Measurements from ENCODE around the gene SC5D.

The SC5D gene

GRCh38 chr11:121329781-121330395 lies 37.3 kb downstream of the SC5D start:
- DNase-seq: no peak

GRCh38 chr11:121330614-121331435 lies 38.3 kb downstream of the SC5D start:
- no peak for DNase-seq

DNA sequence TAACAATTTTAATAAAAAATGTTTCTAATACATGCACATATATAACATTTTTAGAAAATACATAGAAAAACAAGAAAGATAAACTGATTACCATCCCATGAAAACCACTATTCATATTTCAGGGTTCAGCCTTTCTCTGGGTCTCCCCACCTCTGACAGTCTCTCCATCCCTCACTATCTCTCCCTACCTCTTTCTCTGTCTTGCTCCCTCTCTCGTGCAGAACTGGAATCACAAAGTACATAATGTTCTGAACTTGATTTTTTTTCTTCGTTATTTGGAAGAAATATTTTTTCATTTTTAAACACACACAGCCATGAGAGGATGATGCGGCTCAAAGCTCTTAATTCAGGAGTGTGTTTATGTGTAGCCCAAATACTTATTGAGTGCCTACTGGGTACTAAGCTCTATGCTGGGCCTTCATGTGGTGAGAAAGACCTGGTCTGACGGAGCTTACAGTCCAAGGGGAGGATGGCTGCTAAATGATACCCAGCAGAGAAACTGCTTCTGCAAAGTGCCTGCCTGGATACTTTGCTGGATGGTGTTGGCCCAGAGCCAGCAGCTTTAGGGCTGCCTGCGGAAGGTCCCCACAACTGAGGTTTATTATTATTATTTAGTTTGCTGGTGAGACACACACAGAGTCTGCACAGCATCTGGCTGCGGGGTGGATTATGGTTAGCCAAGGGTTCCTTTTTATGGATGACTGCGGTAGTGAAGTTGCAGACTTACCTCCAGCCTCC lies 42.6 kb downstream of the SC5D start:
- no peak for DNase-seq

DNA sequence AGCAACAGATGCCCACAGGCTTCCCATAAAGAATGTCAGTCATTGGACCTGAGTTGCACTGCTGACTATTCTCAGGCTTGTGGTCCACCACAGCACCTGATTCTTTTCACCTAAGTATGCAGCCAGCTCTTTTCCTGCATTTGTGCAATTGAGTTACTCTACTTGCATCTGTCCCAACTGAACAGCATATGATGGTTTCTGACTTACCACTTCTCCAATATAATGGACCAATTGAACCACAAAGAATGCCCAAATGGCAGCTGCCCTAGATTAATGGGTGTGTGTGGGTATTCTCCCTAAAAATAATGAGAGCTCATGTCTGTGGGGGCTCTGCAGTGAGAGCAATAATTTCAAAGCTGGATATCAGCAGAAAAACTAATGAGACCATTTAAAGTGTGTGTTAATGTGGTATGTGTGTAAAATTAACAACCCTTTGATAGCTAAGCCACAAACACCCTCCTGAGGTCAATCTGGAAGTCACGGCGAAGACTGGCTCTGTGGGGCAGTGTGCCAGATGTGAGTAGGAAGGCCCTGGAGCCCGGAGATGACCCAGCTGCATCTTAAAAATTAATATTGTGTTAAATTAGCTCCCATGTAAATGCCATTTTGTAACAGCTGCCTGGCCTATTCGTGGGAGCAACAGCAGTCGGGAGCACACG lies 43.8 kb downstream of the SC5D start:
- DNase-seq: no peak

- no peak for DNase-seq
Measured at GRCh38 chr11:121337078-121337477, 44.5 kb downstream of the SC5D start.

DNA sequence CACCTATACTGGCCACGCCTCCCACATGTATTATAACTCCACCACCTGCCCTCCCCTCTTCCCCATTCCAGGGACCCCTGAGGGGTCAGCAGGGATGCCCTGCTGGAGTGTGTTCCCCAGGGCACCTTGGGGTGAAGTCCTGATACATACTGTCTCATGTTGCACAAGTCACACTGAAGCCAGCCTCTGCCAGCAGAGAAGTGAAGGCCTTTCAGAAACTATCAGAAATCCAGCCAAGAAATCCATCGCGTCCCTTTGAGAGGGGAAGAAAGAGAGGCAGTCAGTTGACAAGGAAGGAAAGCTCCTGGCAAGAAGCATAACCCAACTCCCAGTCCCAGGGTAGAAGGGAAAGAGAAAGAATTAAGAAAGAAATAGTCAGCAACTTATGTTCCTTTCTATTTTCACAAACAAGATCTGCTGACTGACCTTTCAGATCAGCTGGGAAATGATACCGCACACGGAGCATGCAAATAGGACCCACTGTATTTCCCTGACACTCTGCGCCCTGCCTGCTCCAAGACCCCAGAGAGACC lies 45.2 kb downstream of the SC5D start:
- DNase-seq: no peak

GRCh38 chr11:121338536-121338935 lies 46.0 kb downstream of the SC5D start:
- no peak for DNase-seq

DNA sequence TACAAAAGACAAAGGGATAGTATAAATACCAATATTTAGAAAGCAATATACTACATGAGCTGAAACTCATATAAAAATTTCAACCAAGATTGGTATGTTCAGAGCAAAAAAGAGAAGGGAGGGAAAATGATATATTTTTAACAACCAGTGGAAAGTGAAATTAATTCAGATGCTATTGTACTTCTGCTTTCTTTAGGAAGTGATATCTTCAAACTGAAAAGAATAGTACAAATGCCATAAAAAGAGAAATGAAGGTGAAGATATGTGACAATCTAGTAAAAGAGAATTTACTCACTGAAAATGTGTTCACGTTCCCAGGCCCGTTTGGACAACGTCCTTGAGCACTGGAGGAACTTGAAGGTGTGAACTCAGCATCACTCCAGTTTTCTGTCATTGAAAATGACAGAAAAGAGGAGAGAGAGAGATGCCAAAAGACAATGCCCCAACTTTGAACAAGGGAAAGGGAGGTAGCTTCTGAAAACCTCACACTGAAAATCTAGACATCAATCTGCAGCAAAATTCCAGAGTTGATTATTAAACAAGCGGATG lies 47.5 kb downstream of the SC5D start:
- DNase-seq: no peak

GRCh38 chr11:121341609-121342008 lies 49.0 kb downstream of the SC5D start:
- DNase-seq: no peak

GRCh38 chr11:121344824-121345223 lies 52.3 kb downstream of the SC5D start:
- no peak for DNase-seq

DNA sequence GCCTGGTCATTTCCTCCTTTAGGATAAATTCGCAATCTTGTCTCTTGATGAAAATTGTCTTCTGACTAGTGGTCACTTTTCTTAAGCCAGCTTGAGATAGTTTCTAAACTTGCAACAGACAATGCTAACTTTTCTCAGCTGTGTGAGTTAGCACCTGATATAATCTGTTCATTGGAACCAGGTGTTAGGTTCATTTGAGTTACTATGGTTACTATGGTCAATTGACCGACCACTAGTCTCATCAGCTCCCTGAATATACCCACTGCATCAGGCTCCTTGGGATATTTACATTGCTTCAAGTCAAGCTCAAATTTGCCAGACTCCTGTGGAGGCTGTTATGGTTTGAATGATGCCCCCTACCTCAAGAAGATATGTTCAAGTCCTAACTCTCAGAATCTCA lies 54.5 kb downstream of the SC5D start:
- no peak for DNase-seq

DNA sequence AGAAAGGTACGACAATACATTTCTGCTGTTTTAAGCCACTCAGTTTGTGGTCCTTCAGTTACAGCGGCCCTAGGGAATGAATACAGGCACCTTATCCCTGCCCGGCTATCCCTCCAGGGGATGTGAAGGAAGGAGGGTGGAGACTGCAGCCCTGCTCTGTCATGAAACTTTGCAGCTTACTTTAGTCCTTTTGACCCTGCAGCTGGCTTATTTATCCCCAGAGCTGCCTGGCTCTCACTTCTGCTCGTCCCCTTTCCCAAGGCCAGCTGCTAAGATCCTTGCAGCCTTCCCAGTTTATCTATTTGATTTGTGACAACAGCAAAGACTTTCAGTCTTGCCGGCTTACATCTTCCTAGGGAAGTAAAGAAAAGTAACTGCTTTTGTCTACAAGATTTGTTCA lies 55.2 kb downstream of the SC5D start:
- no peak for DNase-seq

- DNase-seq: no peak
Measured at GRCh38 chr11:121348220-121348875, 55.8 kb downstream of the SC5D start.

DNA sequence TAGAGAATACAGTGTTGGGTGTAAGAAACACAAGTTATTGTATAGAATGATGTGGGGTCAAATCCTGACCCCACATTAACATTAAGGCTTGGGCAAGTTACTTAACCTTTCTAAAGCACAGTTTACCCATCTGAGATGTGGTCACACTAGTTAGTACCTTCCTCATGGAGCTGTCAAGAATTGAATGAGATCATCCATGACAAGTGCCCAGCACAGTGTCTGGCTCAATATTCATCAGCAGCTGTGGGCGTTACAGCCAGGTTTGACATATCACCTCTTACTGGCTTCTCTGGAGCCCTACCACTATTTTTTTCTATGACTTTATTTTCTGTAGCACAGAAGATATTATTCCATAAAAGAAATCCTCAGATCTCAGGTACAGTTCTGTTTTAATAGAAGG lies 57.2 kb downstream of the SC5D start:
- DNase-seq: no peak

DNA sequence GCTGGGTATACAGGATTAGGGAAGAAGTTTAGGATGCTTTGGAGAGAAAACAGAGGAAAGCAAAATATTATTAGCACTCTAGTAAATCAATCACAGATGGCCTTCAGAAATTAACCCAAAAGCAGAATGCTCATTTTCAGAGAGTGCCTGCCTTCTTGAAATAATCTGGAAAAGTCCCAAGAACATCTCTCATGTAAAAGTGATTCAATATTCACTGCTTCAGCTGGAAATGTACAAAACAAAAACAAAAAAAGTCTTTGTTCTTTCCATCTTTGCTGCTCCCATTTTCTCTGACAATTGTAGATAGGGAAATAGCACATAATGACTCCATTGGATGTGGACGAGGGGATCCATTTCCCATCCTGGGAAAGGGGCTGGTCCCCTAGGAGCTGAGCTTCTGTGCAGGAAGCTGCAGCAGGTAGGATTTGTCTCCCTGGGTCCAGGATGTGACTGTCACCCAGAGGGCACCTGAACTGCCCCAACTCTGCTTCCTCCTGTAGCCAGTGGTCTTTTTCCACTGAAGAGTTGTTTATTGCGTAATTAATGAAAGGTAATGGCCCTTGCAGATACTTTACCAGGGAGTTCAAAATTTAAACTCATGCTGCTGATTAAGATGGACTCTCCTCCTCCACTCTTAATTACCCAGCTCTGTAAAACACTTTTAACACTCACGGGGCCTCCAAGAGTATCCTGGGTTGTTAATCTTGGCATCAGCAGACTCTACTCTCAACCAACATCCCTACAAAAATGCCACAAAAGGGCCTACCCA lies 57.9 kb downstream of the SC5D start:
- no peak for DNase-seq

DNA sequence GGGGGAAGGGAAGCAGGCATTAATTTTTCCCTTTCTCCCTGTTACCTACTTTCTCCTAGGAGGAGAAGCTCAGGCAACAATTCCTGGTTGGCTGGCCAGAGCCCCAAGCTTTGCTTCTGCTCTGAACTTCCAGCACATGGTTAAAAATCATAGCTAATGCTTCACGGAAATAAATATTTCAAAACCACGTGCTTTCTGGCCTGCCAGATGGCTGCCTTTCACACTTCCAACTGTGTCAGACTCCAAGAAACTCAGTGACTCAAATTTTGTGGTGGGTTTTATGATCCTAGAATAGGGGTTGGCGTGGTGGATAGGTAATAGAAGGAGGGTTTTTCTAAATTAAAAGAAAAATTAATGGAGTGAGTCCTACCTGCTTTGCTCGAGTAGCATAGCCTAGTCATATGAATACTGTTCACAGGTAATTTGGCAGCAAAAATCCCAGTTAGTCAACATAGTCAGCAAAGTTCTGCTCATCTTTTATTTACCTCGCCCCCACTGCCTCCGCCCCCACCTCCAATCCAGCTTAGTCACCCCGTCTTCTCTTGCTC lies 58.6 kb downstream of the SC5D start:
- no peak for DNase-seq

- DNase-seq: no peak
Measured at GRCh38 chr11:121352251-121352891, 59.8 kb downstream of the SC5D start.

- no peak for DNase-seq
Measured at GRCh38 chr11:121354192-121354591, 61.6 kb downstream of the SC5D start.

- no peak for DNase-seq
Measured at GRCh38 chr11:121356357-121356756, 63.8 kb downstream of the SC5D start.
